ENCODE data around the gene S100A2.

S100A2 gene

DNA sequence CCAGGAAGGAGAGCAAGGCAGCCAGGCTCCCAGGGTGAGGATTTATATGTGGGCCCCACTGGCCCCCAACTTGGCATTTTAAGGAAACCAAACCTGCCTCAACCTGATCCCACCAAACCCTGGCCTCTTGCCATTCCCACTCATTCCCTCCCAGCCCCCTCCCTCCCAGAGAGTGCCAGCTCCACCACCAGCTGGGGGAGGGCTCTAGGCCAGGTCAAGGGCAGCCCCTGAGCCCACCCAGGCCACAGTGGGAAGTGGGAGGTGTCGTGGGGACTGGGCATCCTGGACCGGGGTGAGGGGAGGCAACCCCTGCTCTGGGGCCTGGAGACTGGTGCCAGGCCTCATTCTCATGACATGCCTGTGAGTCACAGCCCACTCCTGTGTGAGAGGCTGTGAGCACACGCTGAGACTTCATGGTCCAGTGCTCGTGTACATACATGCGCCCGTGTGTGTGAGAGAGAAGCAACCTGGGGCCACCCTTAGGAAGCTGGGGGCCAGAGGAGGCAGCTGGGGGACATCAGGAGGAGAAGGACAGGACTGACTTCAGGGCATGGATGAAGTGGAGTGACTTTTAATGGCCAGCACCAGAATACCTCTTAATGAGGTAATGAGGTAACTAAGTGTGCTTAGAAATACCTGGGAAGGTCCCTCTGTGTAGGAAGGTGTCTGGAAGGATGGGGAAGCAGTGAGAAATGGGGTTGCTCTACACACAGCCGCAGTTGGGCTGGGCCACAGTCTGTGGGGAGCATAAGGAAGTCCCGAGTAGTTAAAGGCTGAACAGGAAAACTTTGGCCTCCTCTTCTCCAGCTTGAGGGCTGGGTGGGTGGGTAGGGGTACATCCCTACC lies at the start of gene S100A2:
TSS of gene S100A2 (minus strand) at position 316 of the 846 bp plus-strand sequence. CDS start 1,967 bp downstream, outside the sequence.
- H3K27ac ChIP-seq (ENCODE audit: low read depth, low read length), result peak within 1 kb of the TSS; percentile 100
- H3K79me2 ChIP-seq (ENCODE audit: control insufficient read depth, insufficient read depth, low read length, unreplicated experiment), result peaks cover 3% of the 10 kb centered on the region
- H3K4me3 ChIP-seq (ENCODE audit: low read depth, low read length), result peak within 1 kb of the TSS; percentile 63
- H3K36me3 ChIP-seq (ENCODE audit: insufficient read depth, low read length), result no peaks in the 10 kb centered on the region
- peak within 1 kb of the TSS; percentile 78 for H2AFZ ChIP-seq (ENCODE audit: low read length, unreplicated experiment)
- no peaks in the 10 kb centered on the region for H3K27me3 ChIP-seq (ENCODE audit: insufficient read depth, low read length)
- peaks cover 51% of the 10 kb centered on the region for H3K4me1 ChIP-seq (ENCODE audit: control insufficient read depth, insufficient read depth, low read length, unreplicated experiment)

DNA sequence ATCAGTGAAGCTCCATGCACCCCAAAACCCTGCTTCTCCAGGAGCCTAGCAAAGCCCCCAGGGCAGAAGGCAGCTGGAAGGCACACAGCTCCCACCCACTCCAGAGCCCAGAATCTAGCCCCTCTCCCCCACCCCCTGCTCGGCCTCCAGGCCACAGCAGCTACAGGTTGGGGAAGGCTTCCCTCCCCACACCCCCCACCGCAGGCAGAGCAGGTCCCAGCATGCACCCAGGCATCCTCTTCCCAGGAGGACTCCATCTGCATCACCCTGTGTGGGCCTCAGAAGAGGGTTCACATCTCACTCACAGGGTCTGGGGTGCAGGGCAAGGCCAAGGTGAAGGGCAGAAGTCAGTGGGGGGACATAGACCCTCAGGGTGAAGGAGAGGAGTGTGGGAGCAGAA lies 49.8 kb upstream of the S100A2 start:
- Histone ChIP-seq H3K4me3 (ENCODE audit: low read depth, low read length) (no peak overlapping the region), H3K79me2 (ENCODE audit: control insufficient read depth, insufficient read depth, low read length, unreplicated experiment) (peaks cover 30% of the 10 kb centered on the region), H3K27ac (ENCODE audit: low read depth, low read length) (no peak overlapping the region), H3K36me3 (ENCODE audit: insufficient read depth, low read length) (peaks cover 3% of the 10 kb centered on the region), H3K4me1 (ENCODE audit: control insufficient read depth, insufficient read depth, low read length, unreplicated experiment) (peaks cover 39% of the 10 kb centered on the region), H3K27me3 (ENCODE audit: insufficient read depth, low read length) (no peaks in the 10 kb centered on the region), H2AFZ (ENCODE audit: low read length, unreplicated experiment) (no peak overlapping the region)

DNA sequence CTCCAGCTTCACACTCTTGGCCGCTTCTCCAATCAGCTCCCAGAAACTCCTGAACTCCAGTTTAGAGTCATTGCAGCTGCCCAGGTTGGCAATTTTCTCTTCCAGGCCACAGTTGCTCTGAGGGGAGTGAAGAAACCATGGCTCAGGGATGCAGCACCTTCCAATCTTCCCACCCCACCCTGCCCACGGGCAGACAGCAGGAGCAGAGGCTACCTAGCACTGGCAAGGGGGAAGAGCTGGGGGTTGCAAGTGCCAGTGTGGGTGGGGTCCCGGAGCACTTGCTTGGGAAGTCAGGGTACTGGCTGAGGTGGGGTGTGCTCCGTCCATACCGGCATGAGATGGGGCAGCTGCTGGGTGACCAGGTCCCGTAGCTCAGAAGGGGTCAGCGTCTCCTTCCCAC lies 49.3 kb upstream of the S100A2 start:
- H3K36me3 ChIP-seq (ENCODE audit: insufficient read depth, low read length), result peaks cover 3% of the 10 kb centered on the region
- peaks cover 35% of the 10 kb centered on the region for H3K79me2 ChIP-seq (ENCODE audit: control insufficient read depth, insufficient read depth, low read length, unreplicated experiment)
- no peak overlapping the region for H3K27ac ChIP-seq (ENCODE audit: low read depth, low read length)
- no peaks in the 10 kb centered on the region for H3K27me3 ChIP-seq (ENCODE audit: insufficient read depth, low read length)
- H2AFZ ChIP-seq (ENCODE audit: low read length, unreplicated experiment), result no peak overlapping the region
- peaks cover 44% of the 10 kb centered on the region for H3K4me1 ChIP-seq (ENCODE audit: control insufficient read depth, insufficient read depth, low read length, unreplicated experiment)
- H3K4me3 ChIP-seq (ENCODE audit: low read depth, low read length), result no peak overlapping the region

DNA sequence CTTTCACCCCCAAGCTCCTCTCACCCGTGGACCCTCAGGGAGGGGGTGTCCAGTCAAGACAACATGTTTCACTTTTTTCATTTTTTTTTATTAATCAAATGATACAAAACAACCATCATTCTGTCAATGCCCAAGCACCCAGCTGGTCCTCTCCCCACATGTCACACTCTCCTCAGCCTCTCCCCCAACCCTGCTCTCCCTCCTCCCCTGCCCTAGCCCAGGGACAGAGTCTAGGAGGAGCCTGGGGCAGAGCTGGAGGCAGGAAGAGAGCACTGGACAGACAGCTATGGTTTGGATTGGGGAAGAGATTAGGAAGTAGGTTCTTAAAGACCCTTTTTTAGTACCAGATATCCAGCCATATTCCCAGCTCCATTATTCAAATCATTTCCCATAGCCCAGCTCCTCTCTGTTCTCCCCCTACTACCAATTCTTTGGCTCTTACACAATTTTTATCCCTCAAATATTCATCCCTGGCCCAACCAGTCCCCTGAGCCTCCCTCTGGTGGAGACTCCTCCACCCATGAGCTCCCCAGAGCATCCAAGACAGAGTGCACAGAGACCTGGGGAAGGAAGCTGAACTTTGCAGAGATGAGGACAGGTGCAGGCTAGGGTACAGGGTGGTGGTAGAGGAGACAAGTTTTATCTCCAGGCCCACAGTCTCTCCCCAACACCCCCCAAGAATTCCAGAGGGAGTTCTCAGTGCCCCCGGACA lies 48.7 kb upstream of the S100A2 start:
- H3K36me3 ChIP-seq (ENCODE audit: insufficient read depth, low read length), result peaks cover 3% of the 10 kb centered on the region; the same call in 1 of the 2 replicates
- H3K27me3 ChIP-seq (ENCODE audit: insufficient read depth, low read length), result no peaks in the 10 kb centered on the region
- H2AFZ ChIP-seq (ENCODE audit: low read length, unreplicated experiment), result no peak overlapping the region
- H3K27ac ChIP-seq (ENCODE audit: low read depth, low read length), result no peak overlapping the region
- no peak overlapping the region for H3K4me3 ChIP-seq (ENCODE audit: low read depth, low read length)
- peaks cover 41% of the 10 kb centered on the region for H3K79me2 ChIP-seq (ENCODE audit: control insufficient read depth, insufficient read depth, low read length, unreplicated experiment)
- H3K4me1 ChIP-seq (ENCODE audit: control insufficient read depth, insufficient read depth, low read length, unreplicated experiment), result peaks cover 50% of the 10 kb centered on the region

DNA sequence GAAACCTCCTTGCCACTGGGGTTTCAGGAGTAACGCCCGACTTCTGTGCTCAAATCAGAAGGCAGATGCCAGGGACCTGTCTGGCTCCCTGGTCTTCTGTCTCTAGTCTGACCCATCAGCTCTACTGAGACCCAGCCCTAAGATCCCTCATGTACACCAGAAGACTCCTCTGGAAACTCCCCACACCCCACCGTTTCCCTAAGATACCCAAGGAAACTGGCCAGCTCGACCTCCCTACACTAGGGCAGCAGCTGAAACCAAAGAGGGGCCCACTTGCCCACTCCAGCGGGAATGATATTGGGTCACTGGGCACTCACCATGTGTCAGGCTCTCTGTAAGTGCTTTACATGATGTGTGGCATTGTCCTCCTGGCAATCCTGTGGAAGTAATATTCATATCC lies 47.8 kb upstream of the S100A2 start:
- 0 out of 2 replicates have a peak, but pooled peaks cover 3% of the 10 kb centered on the region for H3K36me3 ChIP-seq (ENCODE audit: insufficient read depth, low read length)
- H3K27me3 ChIP-seq (ENCODE audit: insufficient read depth, low read length), result no peaks in the 10 kb centered on the region
- H2AFZ ChIP-seq (ENCODE audit: low read length, unreplicated experiment), result peak overlapping the region; percentile 67
- peaks cover 50% of the 10 kb centered on the region for H3K79me2 ChIP-seq (ENCODE audit: control insufficient read depth, insufficient read depth, low read length, unreplicated experiment)
- peak overlapping the region; percentile 74; the same call in 1 of the 2 replicates for H3K27ac ChIP-seq (ENCODE audit: low read depth, low read length)
- H3K4me1 ChIP-seq (ENCODE audit: control insufficient read depth, insufficient read depth, low read length, unreplicated experiment), result peaks cover 55% of the 10 kb centered on the region
- H3K4me3 ChIP-seq (ENCODE audit: low read depth, low read length), result peak overlapping the region; percentile 93

DNA sequence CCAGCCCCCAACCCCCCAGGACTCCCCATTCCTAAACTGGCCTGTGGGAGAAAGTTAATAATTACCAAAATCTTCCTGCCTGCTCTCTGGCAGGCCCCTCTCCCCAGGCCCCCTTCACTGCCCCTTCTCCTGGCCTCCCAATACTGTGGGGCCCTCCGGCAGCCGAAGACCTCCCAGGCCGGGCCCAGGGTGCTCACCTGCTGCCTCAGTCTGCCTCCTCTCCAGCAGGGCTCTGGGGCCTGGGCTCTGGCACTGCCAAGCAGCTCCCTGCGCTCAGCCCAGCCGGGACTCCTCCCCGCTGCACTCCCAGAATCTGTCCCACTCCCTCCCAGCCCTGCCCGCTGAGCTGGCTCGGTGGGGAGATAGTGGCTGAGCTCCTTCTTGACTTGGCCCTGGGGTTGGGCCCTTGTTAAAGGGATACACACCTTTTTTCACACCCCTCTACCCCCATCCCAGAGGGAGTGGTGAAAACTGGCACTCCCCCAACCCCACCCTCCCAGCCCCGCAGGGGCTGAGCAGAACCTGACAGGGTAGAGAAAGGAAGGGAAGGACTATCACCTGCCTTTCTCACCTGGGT lies 47.2 kb upstream of the S100A2 start, which contains the start of gene S100A16:
TSS of gene S100A16 (minus strand) at position 383 of the 577 bp plus-strand sequence. CDS start 4,986 bp downstream, outside the sequence.
- Histone ChIP-seq H3K4me3 (ENCODE audit: low read depth, low read length) (peak within 1 kb of the TSS; percentile 93), H3K27ac (ENCODE audit: low read depth, low read length) (peak within 1 kb of the TSS; percentile 74), H2AFZ (ENCODE audit: low read length, unreplicated experiment) (peak within 1 kb of the TSS; percentile 67), H3K4me1 (ENCODE audit: control insufficient read depth, insufficient read depth, low read length, unreplicated experiment) (peaks cover 59% of the 10 kb centered on the region), H3K27me3 (ENCODE audit: insufficient read depth, low read length) (no peaks in the 10 kb centered on the region), H3K79me2 (ENCODE audit: control insufficient read depth, insufficient read depth, low read length, unreplicated experiment) (peaks cover 55% of the 10 kb centered on the region), H3K36me3 (ENCODE audit: insufficient read depth, low read length) (0 out of 2 replicates have a peak, but pooled peaks cover 3% of the 10 kb centered on the region)

DNA sequence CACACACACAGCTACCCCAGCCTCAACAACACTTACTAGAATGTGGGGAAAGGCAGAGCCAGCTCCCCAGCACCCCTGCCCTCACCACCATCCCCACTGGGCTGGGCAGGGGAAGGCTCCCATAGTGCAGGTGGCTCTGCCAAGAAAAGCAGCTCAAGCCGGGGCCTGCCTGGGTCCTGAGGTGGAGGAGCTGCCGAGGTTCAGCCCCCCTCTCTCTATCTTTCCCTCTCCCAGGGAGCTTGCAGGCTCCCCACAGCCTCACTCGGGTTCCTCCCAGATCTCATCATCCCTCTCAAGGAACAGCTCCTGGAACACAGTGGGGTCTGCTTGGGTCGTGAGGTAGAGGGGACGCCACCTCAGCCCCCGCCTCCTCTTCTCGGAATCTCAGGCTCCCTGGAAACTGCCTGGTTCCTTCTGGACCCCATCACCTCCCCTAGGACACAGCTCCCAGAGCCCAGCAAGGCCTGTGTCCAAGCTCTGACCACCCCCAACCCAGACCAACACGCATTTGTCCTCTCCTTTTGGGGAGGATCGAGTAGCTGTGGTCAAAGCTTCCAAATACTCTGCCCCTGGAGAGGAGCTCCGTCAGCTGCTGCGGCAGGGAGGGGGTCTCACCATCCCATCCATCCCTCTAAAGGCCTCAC lies 46.6 kb upstream of the S100A2 start:
- Histone ChIP-seq H3K79me2 (ENCODE audit: control insufficient read depth, insufficient read depth, low read length, unreplicated experiment) (peaks cover 61% of the 10 kb centered on the region), H3K36me3 (ENCODE audit: insufficient read depth, low read length) (peaks cover 7% of the 10 kb centered on the region; the same call in 1 of the 2 replicates), H3K27ac (ENCODE audit: low read depth, low read length) (peak overlapping the region; percentile 74), H3K4me3 (ENCODE audit: low read depth, low read length) (peak overlapping the region; percentile 93), H3K27me3 (ENCODE audit: insufficient read depth, low read length) (no peaks in the 10 kb centered on the region), H3K4me1 (ENCODE audit: control insufficient read depth, insufficient read depth, low read length, unreplicated experiment) (peaks cover 60% of the 10 kb centered on the region), H2AFZ (ENCODE audit: low read length, unreplicated experiment) (peak overlapping the region; percentile 4)

DNA sequence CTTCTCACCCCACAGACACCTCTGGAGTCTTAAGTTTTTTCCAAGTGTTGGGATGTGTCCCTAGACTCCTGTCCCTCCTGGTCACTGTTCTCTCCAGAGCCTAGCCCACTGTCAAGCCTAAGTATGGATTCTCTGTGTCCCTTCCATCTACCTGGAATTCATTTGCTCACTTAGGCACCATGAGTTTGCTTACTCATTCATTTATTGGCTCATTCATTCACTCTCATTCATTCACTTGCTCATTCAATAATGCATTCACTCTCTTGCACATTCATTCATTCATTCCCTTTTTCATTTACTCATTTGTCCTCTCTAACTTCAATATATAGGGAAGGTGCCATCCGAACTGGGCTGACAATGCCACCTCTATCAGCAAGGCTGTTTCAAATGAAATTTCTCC lies 45.7 kb upstream of the S100A2 start:
- peak overlapping the region; percentile 74 for H3K27ac ChIP-seq (ENCODE audit: low read depth, low read length)
- H3K4me3 ChIP-seq (ENCODE audit: low read depth, low read length), result peak overlapping the region; percentile 93
- no peaks in the 10 kb centered on the region for H3K27me3 ChIP-seq (ENCODE audit: insufficient read depth, low read length)
- H3K4me1 ChIP-seq (ENCODE audit: control insufficient read depth, insufficient read depth, low read length, unreplicated experiment), result peaks cover 55% of the 10 kb centered on the region
- no peak overlapping the region for H2AFZ ChIP-seq (ENCODE audit: low read length, unreplicated experiment)
- H3K36me3 ChIP-seq (ENCODE audit: insufficient read depth, low read length), result peaks cover 13% of the 10 kb centered on the region; the same call in 1 of the 2 replicates
- H3K79me2 ChIP-seq (ENCODE audit: control insufficient read depth, insufficient read depth, low read length, unreplicated experiment), result peaks cover 69% of the 10 kb centered on the region

DNA sequence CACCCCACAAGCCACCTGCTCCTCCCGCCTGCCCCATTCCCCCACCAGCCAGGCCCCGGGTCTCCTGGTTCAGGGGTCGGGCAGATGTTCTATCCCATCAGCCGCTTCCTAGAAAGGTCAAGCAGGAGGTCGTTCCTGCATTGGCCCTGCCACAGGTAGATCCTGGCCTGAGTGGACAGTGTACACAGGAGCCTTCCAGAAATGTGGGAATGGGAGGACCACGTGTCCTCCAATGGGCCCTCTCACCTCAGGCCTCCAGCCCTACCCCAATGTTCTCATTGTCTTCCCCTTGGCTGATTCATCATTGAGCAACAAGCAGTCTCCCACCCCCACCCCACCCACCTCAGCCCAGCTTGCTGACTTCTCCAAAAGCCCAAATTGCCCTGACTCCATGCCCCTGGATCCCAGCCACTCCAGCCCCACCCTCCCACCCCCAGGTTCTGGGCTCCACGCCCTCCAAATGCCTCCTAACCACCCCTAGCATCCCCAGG lies 45.2 kb upstream of the S100A2 start:
- Histone ChIP-seq H3K27me3 (ENCODE audit: insufficient read depth, low read length) (no peaks in the 10 kb centered on the region), H3K79me2 (ENCODE audit: control insufficient read depth, insufficient read depth, low read length, unreplicated experiment) (peaks cover 69% of the 10 kb centered on the region), H3K27ac (ENCODE audit: low read depth, low read length) (peak overlapping the region; percentile 90), H3K4me3 (ENCODE audit: low read depth, low read length) (peak overlapping the region; percentile 93), H2AFZ (ENCODE audit: low read length, unreplicated experiment) (no peak overlapping the region), H3K4me1 (ENCODE audit: control insufficient read depth, insufficient read depth, low read length, unreplicated experiment) (peaks cover 50% of the 10 kb centered on the region), H3K36me3 (ENCODE audit: insufficient read depth, low read length) (peaks cover 13% of the 10 kb centered on the region; the same call in 1 of the 2 replicates)

DNA sequence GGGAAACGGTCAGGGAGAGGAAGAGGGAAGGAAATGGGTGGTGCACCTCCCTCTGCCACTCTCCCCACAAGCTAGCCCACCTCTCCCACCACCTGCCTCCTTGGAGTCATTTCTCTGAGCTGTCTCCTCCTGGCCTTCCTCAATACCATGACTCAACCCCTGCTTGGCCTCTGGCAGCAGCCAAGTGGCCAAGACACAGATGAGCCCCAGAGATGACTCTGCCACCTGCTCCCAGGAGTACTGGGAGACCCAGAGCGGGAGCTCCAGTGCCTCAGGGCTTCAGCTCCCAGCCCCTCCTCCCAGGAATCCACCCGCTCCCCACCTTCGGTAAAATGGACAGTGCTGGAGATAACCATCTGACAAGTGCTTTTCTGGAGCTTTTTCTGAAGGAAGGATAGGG lies 44.7 kb upstream of the S100A2 start:
- Histone ChIP-seq H3K27ac (ENCODE audit: low read depth, low read length) (peak overlapping the region; percentile 90), H3K79me2 (ENCODE audit: control insufficient read depth, insufficient read depth, low read length, unreplicated experiment) (peaks cover 69% of the 10 kb centered on the region), H3K27me3 (ENCODE audit: insufficient read depth, low read length) (no peaks in the 10 kb centered on the region), H3K4me3 (ENCODE audit: low read depth, low read length) (peak overlapping the region; percentile 71), H2AFZ (ENCODE audit: low read length, unreplicated experiment) (no peak overlapping the region), H3K36me3 (ENCODE audit: insufficient read depth, low read length) (peaks cover 13% of the 10 kb centered on the region; the same call in 1 of the 2 replicates), H3K4me1 (ENCODE audit: control insufficient read depth, insufficient read depth, low read length, unreplicated experiment) (peaks cover 50% of the 10 kb centered on the region)

All from ACC112 (cell line).